ENCODE data around the gene RFX1. TPM values are rescaled to one million over a fixed set of nuclear protein-coding genes. Genes with fewer than 3 reads are reported as not detected.

Gene RFX1
- total and polyA plus RNA-seq, 8 donors: 5.5 to 55.6 (median 7.6) TPM

DNA sequence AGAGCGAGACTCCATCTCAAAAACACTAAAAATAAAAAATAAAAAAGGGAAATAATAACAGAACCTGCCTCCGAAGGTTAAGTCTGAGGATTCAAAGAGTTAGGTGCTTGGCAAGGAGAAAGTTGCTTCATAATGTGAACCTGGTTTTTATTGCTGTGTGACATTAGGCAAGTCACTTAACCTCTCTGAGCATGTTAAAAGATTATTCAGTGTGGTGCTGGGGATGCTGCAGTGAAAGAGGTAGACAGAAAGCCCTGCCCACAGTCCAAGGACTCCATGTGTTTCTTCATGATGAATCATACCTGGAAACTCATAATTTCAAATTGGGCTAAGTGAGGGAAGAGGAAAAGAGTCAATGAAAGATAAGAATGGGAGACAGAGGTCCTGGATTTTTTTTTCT, 27.8 kb upstream of the RFX1 start:
- no peaks in the 10 kb centered on the region for H3K36me3 ChIP-seq
- intact Hi-C loops (cut with DNase I): no loop called here
- no peak overlapping the region for H3K27ac ChIP-seq
- ATAC-seq (no peak), FAIRE-seq (no peak), DNase-seq (no peak)
- H3K4me1 ChIP-seq: peaks cover 0 to 3% (median 0%) of the 10 kb centered on the region in 3 donors
- no peaks in the 10 kb centered on the region for H3K9me3 ChIP-seq
- 94 to 97% methylated on average over 2 of the region's 2 CpGs for WGBS, 2 donors
- H3K27me3 ChIP-seq: no peaks in the 10 kb centered on the region
- no peak overlapping the region for H3K4me3 ChIP-seq
- TF ChIP-seq CTCF (IDR thresholded peaks at IDR 0.05): no peak

DNA sequence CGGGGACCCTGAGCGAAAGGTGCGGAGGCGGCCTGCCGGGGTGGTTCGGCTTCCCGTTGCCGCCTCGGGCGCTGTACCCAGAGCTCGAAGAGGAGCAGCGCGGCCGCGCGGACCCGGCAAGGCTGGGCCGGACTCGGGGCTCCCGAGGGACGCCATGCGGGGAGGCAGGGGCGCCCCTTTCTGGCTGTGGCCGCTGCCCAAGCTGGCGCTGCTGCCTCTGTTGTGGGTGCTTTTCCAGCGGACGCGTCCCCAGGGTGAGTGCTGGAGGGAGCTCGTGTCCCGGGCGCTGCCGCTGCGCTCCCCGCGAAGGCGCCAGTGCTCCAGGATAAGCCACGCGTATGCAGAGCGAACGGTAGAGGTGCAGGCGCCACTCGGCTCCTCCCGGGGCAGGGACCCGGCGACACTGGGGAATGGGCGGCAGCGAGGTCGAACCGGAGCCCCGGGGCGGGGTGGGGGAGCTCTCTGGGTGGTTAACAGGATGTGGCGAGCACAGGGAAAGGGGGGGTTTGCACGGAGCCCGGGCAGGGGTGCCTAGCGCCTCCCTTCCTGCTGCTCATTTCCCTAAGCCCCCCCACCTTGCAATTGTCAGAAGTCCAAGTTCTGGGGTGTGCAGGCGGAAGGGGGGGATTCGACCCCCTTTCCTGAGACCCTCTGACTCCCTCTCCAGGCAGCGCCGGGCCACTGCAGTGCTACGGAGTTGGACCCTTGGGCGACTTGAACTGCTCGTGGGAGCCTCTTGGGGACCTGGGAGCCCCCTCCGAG, 25.8 kb upstream of the RFX1 start, which contains the start of gene IL27RA:
IL27RA (plus strand) TSS at position 44 of the 762 bp plus-strand sequence; CDS start at position 155, 111 bp downstream.
- DNase-seq (peak; percentile 55 to 89 (median 62)), ATAC-seq (peak; percentile 74 to 90 (median 90)), FAIRE-seq (no peak)
- intact Hi-C loops (cut with DNase I): no loop called here
- no peaks in the 10 kb centered on the region for H3K27me3 ChIP-seq
- H3K27ac ChIP-seq: peak within 1 kb of the TSS in 3 of 4 donors; percentile 45 to 59 (median 57)
- no peaks in the 10 kb centered on the region for H3K36me3 ChIP-seq
- H3K9me3 ChIP-seq: no peaks in the 10 kb centered on the region
- H3K4me1 ChIP-seq: peaks cover 0 to 3% (median 0%) of the 10 kb centered on the region in 3 donors
- H3K4me3 ChIP-seq: peak within 1 kb of the TSS; percentile 37 to 67 (median 48)
- peak; percentile 38 to 63 (median 50) for TF ChIP-seq CTCF (IDR thresholded peaks at IDR 0.05)
- 0 to 1% methylated on average over 54 to 63 of the region's 63 CpGs for WGBS, 2 donors

DNA sequence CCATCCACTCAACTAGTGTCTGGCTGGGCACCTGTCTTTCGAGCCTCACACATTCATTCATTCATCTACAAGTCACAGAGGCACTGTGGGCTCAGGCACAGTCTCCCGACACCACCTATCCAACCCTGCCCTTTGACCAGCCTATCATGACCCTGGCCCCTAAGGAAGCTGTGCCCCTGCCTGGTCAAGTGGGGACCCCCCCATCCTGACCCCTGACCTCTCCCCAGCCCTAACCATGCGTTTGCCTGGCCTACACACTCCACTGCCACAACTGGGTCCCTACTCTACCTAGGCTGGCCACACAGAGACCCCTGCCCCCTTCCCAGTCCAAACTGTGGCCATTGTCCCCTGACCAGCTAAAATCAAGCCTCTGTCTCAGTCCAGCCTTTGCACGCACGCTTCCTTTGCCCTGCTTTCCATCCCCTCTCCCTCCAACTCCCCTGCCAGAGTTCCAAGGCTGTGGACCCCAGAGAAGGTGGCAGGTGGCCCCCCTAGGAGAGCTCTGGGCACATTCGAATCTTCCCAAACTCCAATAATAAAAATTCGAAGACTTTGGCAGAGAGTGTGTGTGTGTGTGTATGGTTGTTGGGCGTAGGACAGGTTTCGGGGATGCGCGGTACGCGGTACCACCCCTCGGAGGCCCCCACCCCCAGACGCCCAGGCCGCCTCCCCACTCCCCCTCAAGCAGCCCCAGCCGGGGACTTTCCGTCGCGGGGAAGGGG, 25.0 kb upstream of the RFX1 start:
- WGBS, 2 donors: 26 to 29% methylated on average over 20 of the region's 20 CpGs

DNA sequence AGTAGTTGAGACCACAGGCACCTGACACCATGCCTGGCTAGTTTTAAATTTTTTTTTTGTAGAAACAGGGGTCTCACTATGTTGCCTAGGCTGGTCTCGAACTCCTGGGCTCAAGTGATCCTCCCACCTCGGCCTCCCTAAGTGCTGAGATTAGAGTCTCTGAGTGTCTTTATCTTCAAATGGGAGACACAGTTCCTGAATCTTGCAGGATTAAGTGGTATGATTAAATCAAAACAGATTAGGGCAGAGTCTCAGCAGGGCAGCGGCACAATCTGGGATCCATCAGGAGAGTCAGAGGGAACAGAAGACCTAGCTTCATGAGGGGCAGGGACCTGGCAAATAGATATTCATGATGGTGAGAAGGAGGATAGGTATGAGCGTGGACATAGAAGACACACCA, 22.8 kb upstream of the RFX1 start:
- FAIRE-seq: no peak
- intact Hi-C loops (cut with DNase I): no loop called here
- DNase-seq: no peak
- H3K9me3 ChIP-seq: no peaks in the 10 kb centered on the region
- H3K27ac ChIP-seq: no peak overlapping the region
- H3K4me1 ChIP-seq: peaks cover 0 to 4% (median 0%) of the 10 kb centered on the region in 3 donors
- no peak for ATAC-seq
- TF ChIP-seq CTCF (IDR thresholded peaks at IDR 0.05): no peak
- 69% methylated on average over 4 of the region's 4 CpGs for WGBS, 2 donors
- no peaks in the 10 kb centered on the region for H3K36me3 ChIP-seq
- no peaks in the 10 kb centered on the region for H3K27me3 ChIP-seq
- H3K4me3 ChIP-seq: no peak overlapping the region

More for the DNA sequence above, 25.0 kb upstream of the RFX1 start:
- TF ChIP-seq CTCF (IDR thresholded peaks at IDR 0.05): no peak
- no peaks in the 10 kb centered on the region for H3K27me3 ChIP-seq
- peak overlapping the region; percentile 37 to 67 (median 48) for H3K4me3 ChIP-seq
- ATAC-seq (no peak), DNase-seq (no peak), FAIRE-seq (no peak)
- intact Hi-C loops (cut with DNase I): no loop called here
- H3K9me3 ChIP-seq: no peaks in the 10 kb centered on the region
- H3K4me1 ChIP-seq: peaks cover 0 to 3% (median 0%) of the 10 kb centered on the region in 3 donors
- no peaks in the 10 kb centered on the region for H3K36me3 ChIP-seq
- peak overlapping the region in 3 of 4 donors; percentile 45 to 59 (median 57) for H3K27ac ChIP-seq
